ENCODE data around the gene OR8A1.

Gene OR8A1

DNA sequence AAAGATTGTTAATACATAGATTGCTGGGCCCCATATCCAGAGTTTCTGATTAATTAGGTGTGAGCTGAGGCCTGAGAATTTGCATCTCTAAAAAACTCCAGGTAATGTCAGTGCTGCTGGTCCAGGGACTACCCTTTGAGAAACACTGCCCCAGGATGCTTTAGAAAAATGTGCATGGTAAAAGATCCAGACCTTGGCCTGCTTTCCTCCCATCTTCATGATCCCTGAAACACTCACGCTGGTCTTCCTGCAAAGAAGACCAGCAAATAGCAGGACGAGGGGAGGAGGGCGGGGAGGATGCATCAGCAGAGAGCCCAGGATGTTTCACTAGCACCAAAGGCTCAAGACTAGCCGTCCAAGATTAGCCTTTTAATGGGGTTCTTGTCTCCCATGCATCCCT, at the start of gene OR8A1:
TSS of gene OR8A1 (plus strand) at position 301 of the 400 bp plus-strand sequence. CDS start 123 bp downstream, outside the sequence.
- DNase-seq (ENCODE audit: low read depth in 2 of 2, low spot score in 1 of 2): no peak

GRCh38 chr11:124520550-124520854, 49.3 kb upstream of the OR8A1 start:
- no peak for DNase-seq (ENCODE audit: low read depth in 2 of 2, low spot score in 1 of 2)

DNA sequence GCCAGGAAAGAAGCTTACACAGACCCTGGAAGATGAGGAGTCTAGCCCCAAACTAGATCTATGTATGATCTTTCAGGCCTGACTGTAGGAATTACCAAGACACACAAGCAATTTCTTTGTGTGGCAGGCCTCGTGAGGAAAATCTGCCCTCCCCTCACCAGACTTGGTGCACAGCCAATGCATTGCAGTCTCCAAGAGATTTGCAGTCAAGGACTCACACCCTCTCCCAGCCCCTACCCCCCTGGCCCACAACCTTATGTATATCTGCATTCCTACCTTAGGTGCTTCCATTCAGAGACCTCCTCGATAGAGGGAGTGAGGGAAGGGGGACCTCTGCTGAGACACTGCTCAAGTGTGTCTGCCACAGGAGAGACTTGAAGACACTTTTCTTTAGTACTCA, 36.2 kb upstream of the OR8A1 start:
- DNase-seq (ENCODE audit: low read depth in 2 of 2, low spot score in 1 of 2): no peak

- no peak for DNase-seq (ENCODE audit: low read depth in 2 of 2, low spot score in 1 of 2)
Observed at GRCh38 chr11:124534051-124534450, 35.7 kb upstream of the OR8A1 start.

DNA sequence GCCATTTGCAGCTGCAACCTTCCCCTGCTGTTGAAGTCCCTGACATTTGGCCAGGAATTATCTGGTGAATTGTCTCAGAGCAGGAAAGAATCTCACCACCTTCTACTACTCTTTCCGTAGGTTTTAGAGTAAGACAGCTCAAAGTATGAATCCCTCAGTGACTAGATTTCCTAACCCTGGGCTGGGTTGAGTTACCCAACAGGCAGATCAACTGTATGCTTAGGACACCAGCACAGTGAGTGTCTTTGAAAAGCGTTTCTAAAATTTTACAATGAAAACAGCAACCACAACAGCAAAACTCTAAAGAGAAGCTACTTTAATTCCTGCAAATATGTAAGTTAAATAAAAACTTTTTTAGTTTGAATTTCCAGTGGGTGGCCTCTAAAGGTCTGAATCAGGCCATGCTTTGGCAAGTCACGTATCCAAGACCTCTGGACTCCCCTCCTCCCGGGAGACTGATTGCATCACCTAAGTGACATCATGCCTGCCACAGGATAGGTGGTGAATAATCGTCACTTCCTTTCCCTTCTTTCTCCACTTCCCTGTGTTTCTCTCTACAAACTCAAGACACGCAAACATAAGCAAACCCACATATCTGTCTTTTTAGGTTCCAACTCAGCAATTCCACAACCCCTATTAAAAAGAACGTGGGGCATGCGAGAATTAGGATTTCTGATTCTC, 34.1 kb upstream of the OR8A1 start:
- no peak for DNase-seq (ENCODE audit: low read depth in 2 of 2, low spot score in 1 of 2)

GRCh38 chr11:124536520-124536919, 33.3 kb upstream of the OR8A1 start:
- no peak for DNase-seq (ENCODE audit: low read depth in 2 of 2, low spot score in 1 of 2)

DNA sequence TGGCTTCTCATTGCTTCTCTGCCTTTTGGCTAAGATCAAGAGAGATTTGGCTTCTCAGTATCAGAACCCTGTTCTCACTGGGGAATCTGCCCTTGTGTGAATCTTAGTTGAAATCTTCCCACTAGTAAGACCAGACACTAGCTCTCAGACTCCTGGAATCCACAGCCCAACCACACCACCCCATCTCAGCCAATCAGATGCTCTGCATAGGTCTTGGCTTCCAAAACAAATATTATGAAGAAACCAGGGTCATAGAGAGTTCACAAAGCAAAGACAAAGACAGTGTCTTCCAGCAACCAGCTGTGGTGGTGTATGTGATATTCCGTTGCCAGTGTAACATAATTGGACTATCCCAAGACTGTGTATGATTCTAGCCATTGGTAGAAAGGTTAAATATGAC, 31.8 kb upstream of the OR8A1 start:
- no peak for DNase-seq (ENCODE audit: low read depth in 2 of 2, low spot score in 1 of 2)

DNA sequence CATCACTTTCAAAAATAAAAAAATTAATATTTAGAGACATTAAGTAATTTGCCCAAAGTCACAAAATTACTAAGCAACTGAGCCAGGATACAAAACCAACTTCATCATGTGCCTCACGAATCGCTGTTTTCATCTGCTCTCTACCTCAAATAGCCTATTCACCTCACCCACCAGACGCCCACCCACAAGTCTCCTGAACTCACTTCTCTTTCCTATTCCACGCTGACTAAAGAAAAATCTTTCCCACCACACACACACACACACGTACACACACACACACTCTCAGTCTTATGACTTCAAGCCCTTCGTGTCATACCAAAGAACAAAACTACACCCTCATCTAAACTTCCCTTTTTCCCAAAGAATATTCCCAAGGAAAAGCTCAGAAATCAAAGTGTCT, 28.6 kb upstream of the OR8A1 start:
- no peak for DNase-seq (ENCODE audit: low read depth in 2 of 2, low spot score in 1 of 2)

DNA sequence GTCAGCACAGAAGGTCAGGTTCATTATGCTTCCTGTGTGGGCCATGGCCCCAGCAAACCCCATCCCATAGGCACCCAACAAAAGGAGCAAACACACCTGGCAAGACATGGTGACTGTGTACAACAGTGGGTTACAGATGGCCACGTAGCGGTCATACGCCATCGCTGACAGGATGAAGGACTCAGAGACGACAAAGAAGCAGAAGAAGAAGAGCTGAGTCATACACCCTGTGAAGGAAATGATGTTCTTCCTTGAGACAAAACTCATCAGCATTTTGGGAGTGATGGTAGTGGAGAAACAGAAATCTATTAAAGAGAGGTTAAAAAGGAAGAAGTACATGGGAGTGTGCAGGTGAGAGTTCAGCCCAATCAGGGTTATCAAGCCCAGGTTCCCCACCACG, 26.7 kb upstream of the OR8A1 start:
- no peak for DNase-seq (ENCODE audit: low read depth in 2 of 2, low spot score in 1 of 2)

GRCh38 chr11:124543554-124543953, 26.2 kb upstream of the OR8A1 start, which contains the start of gene OR8B12:
Gene OR8B12, minus strand, starts transcription at chr11:124543654. Its CDS starts 0 bp downstream, at chr11:124543654.
- DNase-seq (ENCODE audit: low read depth in 2 of 2, low spot score in 1 of 2): no peak

- DNase-seq (ENCODE audit: low read depth in 2 of 2, low spot score in 1 of 2): no peak
Observed at GRCh38 chr11:124551189-124551588, 18.6 kb upstream of the OR8A1 start.

DNA sequence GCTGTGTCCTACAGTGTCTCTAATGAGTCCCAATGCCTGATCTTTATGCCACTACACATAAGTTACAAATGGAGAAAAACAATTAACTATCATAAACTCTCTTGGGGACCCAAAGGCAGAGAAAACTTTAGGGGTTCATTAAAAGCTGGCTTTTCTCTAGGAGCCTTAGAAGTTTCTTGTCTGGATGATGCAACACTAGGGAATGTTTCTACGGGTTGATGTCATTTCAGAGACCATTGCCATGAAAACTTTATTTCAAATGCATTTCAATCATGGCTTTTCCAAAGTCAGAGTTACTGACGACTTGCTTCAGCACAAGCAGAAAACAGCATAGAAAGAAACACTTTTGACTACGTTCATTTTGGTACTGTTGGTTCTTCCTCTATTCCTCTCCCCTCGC, 17.8 kb upstream of the OR8A1 start:
- DNase-seq (ENCODE audit: low read depth in 2 of 2, low spot score in 1 of 2): no peak

- no peak for DNase-seq (ENCODE audit: low read depth in 2 of 2, low spot score in 1 of 2)
Observed at GRCh38 chr11:124556828-124557227, 13.0 kb upstream of the OR8A1 start.

DNA sequence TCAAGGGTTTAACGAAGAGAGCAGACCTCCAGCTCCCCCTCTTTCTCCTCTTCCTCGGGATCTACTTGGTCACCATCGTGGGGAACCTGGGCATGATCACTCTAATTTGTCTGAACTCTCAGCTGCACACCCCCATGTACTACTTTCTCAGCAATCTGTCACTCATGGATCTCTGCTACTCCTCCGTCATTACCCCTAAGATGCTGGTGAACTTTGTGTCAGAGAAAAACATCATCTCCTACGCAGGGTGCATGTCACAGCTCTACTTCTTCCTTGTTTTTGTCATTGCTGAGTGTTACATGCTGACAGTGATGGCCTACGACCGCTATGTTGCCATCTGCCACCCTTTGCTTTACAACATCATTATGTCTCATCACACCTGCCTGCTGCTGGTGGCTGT, 363 bp downstream of the OR8A1 start:
- DNase-seq (ENCODE audit: low read depth in 2 of 2, low spot score in 1 of 2): no peak

- DNase-seq (ENCODE audit: low read depth in 2 of 2, low spot score in 1 of 2): no peak
Observed at GRCh38 chr11:124577716-124578427, 8.1 kb downstream of the OR8A1 start.

GRCh38 chr11:124578761-124579160, 9.0 kb downstream of the OR8A1 start:
- no peak for DNase-seq (ENCODE audit: low read depth in 2 of 2, low spot score in 1 of 2)

- DNase-seq (ENCODE audit: low read depth in 2 of 2, low spot score in 1 of 2): no peak
Observed at GRCh38 chr11:124581817-124582216, 12.0 kb downstream of the OR8A1 start.

DNA sequence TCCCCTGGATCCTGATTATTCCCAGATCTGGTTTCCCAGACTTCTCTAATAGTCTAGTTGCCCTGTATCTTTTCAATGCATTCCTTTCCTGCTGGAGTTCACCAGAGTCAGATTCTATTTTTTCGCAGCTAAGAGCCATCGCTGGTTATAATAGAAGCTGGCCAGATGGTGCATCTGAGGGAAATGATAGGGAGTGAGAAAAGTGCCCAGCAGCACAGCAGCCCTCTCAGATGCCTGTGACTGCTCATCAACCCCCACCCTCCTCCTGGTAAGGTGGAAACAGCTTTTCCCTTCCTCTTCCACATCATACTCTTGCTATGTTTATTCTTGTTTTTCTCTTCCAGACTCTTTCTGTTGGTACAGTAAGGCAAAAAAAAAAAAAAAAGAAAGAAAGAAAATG, 12.8 kb downstream of the OR8A1 start:
- no peak for DNase-seq (ENCODE audit: low read depth in 2 of 2, low spot score in 1 of 2)

- no peak for DNase-seq (ENCODE audit: low read depth in 2 of 2, low spot score in 1 of 2)
Observed at GRCh38 chr11:124583781-124584180, 14.0 kb downstream of the OR8A1 start.

DNA sequence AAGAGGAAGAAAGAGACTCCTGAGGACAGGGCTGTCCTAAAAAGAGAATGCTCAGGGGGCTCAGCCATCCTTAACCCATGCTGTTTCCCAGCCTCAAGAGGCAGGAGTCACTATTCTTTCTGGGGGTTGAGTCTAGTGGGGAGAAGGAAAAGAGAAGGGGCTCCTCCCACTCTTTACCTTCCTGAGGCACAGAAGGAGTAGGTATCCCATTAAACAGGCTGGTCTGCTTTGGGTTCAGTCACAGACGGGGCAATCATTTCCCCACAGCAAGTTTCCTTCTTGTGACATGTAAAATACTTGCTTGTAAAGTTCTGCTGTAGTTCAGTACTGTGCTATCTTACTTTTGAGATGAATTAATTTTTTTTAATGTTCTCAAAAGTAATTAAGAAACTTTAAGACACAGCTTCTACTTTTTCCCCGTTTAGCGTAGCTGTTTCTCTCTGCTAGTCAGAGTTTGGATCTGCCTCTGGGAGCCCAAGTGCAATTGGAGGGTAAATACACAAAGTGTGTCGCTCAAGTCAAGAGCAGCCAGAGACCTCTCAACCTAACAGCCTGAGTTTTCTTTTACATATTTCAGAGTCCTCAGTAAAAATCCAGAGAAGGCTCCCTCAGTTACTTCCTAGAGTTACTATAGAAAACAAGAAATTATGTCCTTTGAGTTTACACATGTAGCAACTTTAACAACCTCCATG, 15.0 kb downstream of the OR8A1 start:
- no peak for DNase-seq (ENCODE audit: low read depth in 2 of 2, low spot score in 1 of 2)

DNA sequence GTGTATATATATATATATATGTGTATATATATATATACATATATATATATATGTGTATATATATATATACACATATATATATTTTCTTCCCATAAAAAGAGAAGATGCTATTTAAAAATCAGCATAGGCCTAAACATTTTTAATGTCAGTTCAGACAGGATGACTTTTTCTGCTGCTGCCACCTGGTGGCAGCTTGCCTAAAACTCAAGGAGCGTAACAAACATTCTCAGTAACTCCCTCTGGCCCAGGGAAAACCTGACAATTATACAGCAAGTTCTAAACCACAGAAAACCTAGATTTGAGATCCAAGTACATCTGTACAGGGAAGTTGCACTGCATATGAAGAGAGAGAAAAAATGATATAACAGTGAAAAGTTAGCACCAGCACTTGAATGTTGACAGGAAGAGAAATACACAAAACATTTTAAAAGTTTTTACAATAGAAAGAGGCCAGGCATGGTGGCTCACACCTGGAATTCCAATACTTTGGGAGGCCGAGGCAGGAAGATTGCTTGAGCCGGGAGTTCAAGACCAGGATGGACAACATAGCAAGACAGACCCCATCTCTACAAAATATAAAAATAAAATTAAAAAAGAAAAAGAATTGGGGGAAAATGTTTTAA, 16.6 kb downstream of the OR8A1 start:
- no peak for DNase-seq (ENCODE audit: low read depth in 2 of 2, low spot score in 1 of 2)

DNA sequence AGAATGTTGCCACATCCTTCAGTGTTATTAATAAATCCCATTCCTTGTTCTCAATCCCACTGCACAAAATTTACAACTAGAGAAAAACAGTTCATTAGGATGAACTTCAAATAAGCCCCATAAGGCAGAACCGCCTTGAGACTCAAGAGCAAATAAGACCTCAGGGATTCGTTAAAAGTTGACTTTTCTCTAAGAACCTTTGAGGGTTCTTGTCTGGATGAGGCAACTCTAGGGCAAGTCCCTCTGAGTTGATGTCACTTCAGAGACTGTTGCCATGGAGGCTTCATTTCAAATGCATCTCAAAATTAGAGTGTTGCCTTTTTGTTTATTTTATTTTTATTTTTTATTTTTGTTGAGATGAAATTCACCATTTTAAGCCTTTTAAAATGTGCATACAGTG, 21.6 kb downstream of the OR8A1 start:
- DNase-seq (ENCODE audit: low read depth in 2 of 2, low spot score in 1 of 2): no peak
